DMS153 treated with DMSO at 0.1 percent for 48 hours (cell line): Measurements from ENCODE around the gene TBC1D14.

ENCODE experiments used
- DNase-seq: peaks from one replicate; lab custom pipeline; 2025; ENCODE audit not compliant: unreplicated experiment; lab: John Stamatoyannopoulos, UW

Gene TBC1D14, protein sequence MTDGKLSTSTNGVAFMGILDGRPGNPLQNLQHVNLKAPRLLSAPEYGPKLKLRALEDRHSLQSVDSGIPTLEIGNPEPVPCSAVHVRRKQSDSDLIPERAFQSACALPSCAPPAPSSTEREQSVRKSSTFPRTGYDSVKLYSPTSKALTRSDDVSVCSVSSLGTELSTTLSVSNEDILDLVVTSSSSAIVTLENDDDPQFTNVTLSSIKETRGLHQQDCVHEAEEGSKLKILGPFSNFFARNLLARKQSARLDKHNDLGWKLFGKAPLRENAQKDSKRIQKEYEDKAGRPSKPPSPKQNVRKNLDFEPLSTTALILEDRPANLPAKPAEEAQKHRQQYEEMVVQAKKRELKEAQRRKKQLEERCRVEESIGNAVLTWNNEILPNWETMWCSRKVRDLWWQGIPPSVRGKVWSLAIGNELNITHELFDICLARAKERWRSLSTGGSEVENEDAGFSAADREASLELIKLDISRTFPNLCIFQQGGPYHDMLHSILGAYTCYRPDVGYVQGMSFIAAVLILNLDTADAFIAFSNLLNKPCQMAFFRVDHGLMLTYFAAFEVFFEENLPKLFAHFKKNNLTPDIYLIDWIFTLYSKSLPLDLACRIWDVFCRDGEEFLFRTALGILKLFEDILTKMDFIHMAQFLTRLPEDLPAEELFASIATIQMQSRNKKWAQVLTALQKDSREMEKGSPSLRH

DNA sequence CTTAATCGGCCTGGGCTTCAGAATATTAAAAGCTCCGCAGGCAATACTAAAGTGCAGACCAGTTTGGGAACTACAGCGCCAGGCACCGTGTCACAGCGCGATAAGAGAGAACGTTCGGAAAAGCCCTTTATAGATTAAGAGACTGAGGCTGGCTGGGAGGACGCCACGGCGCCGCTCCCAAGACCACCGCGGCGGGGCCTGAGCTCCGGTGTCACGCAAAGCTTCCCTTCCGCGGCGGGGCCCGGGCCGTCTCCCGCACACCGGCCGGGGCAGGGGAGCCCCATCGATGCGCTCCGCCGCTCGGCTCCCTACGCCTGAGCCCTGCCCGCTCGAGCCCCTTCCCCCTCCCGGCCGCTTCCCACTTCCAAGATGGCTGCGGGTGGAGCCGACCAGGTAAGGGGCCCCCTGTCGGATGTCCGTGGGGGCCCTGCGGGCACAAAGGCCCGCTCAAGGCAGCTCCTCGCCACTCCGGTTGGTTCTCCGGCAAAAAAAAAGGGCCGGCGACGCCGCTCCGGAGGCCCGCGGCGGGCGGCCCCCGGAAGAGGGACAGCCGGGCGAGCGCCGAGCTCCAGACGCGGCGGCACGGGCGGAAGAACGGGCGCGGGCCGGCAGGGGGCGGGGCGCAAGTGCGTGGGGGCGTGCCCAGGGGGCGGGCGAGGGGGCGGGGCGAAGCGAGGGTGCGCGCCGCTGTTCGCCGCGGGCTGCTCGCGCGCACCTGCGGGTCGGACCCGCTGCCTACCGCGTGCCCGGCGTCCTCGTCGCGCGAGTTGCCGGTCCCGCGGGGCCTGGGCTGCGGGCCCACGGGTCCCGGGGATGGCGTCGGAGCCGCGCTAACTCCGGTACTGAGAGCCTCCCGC, at the start of gene TBC1D14:
Gene TBC1D14, plus strand, starts transcription at position 714 of the 857 bp plus-strand sequence. CDS start 13,564 bp downstream, outside the sequence.
- DNase-seq: peak; percentile 9

GRCh38 chr4:6868386-6868785, 41.2 kb upstream of the TBC1D14 start:
- no peak for DNase-seq

DNA sequence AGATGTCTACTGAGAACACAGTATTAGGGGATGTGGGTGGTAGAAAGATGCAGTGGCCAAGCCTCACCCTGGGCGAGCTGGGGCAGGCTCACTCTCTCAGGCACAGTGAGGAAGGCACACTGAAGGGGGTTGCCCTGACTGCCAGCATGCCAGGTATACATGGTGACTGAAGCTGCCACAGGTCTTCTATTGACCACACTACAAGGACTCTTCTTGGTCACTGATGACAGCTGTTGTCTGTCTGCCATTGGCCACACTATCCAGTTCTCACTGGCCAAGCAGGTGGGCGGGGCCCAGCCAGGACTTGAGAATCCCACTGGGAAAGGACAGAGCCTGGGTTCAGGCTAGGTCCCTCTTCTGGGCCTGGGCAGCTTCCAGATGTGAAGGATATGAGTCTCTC, 39.7 kb upstream of the TBC1D14 start:
- DNase-seq: no peak

DNA sequence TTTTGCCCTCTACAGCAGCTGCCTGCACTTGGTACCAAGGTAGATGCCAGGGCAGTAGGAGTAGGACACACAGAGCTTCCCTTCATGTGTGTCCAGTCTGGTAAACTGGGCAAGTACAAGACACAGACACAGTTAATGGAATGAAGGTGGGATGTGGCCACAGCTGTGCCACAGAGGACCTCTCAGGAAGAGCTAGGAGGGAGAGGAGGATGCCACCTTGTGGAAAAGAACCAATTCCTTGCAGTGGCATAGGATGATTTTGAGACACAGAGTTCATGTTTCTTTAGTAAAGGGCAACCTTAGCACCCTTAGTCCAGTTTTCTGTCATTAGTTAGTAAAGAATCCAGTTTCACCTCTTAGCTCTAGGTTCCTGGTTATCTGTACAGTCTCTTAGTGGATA, 36.3 kb upstream of the TBC1D14 start:
- no peak for DNase-seq

- DNase-seq: peak; percentile 1
Measured at GRCh38 chr4:6873792-6874461, 35.7 kb upstream of the TBC1D14 start.

- DNase-seq: no peak
Measured at GRCh38 chr4:6874981-6875380, 34.6 kb upstream of the TBC1D14 start.

GRCh38 chr4:6875431-6875831, 34.2 kb upstream of the TBC1D14 start:
- no peak for DNase-seq

DNA sequence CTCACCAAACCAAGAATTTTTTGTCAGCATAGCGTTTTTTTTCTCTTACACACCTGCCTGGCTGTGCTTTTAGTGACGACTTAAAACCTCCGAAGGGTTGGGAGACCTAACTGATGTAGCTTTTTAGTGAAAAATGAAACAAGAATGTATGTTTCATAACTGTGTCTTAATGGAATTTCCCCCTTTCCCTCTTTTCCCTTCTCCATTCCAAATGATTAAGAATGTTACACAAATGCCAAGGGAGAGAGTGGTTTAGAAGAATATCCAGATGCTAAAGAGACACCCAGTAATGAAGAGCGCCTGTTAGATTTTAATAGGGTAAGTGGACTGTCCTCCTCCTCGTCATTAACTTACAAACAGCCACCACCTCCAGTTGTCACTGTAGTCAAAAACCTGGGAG, 33.2 kb upstream of the TBC1D14 start:
- DNase-seq: no peak

DNA sequence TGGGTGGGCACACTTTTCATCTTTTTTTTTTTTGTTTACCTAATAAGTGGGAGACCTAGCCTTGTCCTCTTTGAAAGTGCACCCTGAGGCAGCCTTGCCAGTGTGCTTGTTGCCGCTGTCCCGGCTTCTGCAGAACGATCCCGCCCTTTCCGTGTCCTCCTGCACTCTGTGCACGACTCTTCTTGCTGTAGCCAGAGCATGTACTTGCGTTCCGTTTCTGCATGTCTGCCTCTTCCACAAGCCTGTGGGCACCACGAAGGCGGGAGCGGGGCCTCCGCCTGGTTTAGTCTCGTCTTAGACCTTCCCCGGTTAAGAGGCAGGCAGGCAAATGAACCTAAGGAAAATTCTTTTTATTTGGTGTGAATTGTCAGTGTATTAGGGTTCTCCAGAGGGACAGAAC, 32.6 kb upstream of the TBC1D14 start:
- no peak for DNase-seq

- DNase-seq: no peak
Measured at GRCh38 chr4:6878451-6879059, 31.1 kb upstream of the TBC1D14 start.

- DNase-seq: no peak
Measured at GRCh38 chr4:6880691-6881090, 28.9 kb upstream of the TBC1D14 start.

GRCh38 chr4:6881908-6882307, 27.7 kb upstream of the TBC1D14 start:
- DNase-seq: no peak

DNA sequence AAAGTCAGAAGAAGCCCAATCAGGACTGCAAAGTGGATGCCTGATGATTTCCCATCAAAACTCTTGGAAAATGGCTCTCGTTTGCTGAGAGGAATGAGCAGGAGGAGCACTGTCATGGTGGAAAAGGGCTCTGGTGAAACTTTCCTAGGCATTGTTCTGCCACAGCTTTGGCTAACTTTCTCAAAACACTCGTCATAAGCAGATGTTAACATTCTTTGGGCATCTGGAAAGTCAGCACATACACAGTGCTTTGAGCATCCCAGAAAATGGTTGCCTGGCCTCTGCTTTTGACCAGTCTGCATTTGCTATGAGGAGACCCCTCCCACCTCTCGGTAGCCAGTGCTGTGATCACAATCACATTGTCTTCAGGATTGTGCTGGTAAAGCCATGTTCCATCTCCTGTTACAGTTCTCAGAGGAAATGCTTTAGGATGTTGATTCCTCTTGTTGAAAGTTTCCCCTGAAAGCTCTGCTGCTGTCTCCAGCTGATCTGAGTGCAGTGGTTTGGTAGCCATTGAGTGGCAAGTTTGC, 25.2 kb upstream of the TBC1D14 start:
- no peak for DNase-seq

DNA sequence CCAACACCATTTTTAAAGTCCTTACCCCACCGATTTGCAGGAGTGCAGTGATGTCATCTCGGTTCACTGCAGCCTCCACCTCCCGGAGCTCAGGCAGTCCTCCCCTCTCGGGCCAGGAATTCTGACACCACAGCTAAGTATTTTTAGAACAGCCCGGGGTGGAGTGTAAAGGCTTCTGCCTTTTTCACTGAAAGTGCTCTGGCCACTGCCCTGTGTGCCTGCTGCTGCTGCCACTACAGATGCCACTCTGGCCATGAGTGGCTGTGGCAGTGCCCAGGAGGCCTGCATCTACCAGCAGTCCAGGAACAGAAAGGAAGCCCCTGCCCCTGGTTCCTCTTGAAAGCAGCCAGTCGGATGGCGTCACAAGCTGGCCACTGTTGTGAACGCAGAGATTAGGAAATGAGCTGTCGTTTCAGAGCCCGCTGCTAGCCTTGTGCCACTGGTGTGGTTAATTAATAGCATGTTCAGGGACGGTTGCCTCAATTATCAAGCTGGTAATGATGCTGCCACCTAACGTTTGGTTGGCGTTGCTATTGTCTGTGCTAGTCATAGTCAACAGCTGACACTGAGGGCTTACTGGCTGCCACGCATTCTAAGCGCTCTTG, 23.6 kb upstream of the TBC1D14 start:
- no peak for DNase-seq

DNA sequence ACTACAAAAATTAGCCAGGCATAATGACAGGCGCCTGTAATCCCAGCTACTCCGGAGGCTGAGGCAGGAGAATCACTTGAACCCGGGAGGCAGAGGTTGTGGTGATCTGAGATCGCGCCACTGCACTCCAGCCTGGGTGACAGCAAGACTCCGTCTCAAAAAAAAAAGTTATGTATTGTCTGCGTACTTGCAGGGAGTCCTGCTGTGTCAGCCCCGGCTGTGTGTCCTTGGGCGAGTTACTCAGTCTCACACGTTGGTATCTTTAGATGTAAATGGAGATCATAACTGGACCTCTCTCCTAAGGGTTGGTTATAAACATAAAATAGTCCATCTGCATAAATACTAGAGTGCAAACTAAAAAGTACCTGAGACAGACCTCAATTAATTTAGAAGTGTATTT, 22.7 kb upstream of the TBC1D14 start:
- no peak for DNase-seq

GRCh38 chr4:6887591-6888371, 21.8 kb upstream of the TBC1D14 start:
- DNase-seq: no peak

DNA sequence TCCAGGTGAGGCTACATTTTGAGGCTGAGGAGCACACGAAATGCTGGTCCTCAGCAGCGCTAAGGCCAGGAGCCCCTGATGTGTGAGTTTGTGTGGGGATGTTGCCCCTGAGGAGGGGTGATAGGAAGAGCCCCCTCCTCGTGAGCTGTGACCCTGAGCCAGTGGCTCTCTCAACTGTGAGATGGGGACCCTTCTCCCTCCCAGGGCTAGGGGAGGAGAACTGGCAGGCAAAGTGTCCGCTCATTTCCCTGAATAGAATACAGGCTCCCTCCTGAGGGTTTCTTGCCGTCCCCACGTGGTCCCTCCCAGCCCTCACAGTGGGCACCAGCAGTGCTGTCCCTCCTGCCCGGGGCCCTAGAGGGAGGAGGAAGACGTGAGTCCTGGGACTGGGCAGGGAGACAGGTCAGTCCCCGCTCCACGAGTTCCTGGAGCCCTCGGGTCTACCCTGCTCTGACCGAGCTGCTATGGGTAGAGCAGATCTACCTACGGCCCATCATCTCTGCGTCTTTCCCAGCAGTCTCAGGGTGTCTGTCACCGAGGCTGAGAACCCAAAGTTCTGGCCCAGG, 21.0 kb upstream of the TBC1D14 start:
- DNase-seq: no peak

DNA sequence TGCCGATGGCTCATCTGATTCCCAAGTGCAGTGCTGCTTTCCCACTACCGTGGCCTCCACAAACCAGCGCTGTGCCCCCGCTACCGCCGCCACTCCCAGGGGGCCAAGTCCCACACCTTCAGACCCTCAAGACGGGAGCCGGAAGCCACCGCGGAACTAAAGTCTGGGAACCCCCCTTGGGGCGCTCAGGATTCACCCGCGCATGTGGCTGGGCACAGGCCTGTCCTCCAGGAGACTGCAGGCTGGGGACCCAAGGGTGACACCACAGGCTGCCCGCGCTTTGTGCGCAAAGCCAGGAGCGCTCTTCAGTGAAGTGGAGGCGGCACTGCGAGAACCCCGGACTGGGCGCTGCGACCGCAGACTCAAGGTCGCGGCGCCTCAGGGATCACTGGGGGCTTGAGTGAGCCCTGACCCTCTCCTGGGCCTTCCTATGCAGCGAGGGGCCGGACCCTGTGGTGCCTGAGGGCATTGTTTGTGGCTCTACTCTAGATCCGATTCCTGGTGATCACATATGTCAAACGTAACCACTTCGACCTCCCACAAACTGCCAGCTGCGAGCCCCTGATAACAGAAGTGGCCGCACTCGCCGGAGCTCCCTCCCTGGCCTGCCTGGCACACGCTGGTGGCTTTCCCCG, 20.4 kb upstream of the TBC1D14 start:
- DNase-seq: no peak
